GM18873 (cell line): Measurements from ENCODE around the gene GIMAP4.
"Not testable (repeated sequence)": the region's sequence is repeated elsewhere in the genome, so short reads cannot be mapped to it uniquely, and the experiment has no call there.

Source experiments
- ATAC-seq: cut with Tn5 transposase; IDR thresholded peaks from one replicate; pipeline ENCODE4 v1.9.1; 2021; ENCODE audit warnings: mild to moderate bottlenecking, moderate library complexity, moderate number of reproducible peaks; ENCODE audit not compliant: unreplicated experiment, low FRiP score

Gene GIMAP4

DNA sequence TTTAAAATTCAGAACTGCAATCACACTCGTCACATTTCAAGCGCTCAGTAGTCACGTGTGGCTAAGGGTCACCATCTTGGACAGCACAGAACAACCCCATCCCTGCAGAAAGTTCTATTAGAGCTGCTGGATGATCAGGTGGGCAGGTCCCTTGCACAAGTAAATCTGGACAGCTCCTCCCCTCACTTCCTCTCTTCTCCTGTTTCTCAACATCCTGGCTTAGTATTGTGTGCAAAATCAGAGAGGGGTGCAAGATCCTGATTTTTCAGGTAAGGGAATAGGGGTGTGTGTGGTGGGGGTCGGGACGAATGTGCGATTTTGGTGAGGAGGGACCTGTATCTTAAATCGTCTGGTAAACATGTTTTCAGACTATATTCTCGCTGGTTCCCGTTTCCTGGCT lies at the start of gene GIMAP4:
Gene GIMAP4, plus strand, starts transcription at position 222 of the 400 bp plus-strand sequence. CDS start 2,512 bp downstream, outside the sequence.
- no peak for ATAC-seq

- ATAC-seq, result no peak
Observed at GRCh38 chr7:150519310-150519709, 47.9 kb upstream of the GIMAP4 start.

GRCh38 chr7:150520145-150520544 lies 47.0 kb upstream of the GIMAP4 start:
- no peak for ATAC-seq

DNA sequence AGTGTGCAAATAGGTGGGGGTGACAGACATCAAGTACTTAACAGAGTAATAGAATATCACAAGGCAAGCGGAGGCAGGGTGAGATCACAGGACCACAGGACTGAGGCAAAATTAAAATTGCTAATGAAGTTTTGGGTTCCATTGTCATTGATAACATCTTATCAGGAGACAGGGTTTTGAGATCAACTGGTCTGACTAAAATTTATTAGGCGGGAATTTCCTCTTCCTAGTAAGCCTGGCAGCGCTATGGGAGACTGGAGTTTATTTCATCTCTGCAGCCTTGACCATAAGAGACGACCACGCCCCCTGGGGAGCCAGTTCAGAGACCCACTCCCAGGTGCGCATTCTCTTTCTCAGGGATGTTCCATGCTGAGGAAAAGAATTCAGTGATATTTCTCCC lies 44.3 kb upstream of the GIMAP4 start:
- not testable (repeated sequence) for ATAC-seq

DNA sequence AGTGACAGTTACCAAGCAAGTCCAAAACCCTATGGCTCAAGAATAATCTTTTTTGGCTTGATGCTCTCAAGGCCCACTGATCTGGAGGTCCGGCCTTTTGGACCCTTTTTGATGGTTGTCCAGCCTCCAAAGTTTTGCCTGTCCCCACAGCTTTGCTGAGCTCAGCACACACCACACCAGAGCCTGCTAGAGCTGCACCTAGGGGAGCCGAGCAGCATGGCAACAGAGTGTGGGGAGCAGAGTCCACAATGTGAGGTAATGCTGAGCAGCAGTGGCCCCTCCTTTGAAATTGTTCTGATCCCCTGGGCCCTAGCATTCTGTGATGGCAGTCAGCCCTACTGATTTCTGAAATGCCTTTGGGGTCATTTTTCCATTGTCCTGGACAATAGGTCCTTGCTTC lies 43.2 kb upstream of the GIMAP4 start:
- ATAC-seq, result no peak

DNA sequence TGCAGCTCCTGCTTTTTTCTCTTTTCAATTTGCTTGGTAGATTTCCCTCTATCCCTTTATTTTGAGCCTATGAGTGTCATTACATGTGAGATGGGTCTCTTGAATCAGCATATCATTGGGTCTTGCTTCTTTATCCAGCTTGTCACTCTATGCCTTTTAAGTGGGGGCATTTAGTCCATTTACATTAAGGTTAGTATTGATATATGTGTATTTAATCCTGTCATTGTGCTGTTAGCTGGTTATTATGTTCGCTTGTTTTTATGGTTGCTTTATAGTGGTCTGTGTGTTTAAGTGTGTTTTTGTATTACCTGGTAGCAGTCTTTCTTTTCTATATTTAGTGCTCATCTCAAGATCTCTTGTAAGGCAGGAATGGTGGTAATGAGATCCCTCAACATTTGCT lies 35.5 kb upstream of the GIMAP4 start:
- ATAC-seq, result no peak

DNA sequence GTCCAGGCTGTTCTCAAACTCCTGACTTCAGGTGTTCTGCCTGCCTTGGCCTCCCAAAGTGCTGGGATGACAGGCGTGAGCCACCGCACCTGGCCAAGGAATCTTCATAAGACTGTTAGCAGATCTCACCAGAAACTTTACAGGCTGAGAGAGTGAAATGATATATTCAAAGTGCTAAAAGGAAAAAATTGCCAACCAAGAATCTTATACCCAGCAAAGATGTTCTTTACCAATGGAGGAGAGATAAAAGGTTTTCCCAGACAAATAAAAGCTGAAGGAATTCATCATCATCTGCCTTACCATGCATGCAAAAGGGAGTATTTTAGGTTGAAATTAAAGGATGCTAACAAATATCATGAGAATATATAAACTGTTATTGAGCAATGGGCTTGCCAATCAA lies 28.9 kb upstream of the GIMAP4 start:
- no peak for ATAC-seq

DNA sequence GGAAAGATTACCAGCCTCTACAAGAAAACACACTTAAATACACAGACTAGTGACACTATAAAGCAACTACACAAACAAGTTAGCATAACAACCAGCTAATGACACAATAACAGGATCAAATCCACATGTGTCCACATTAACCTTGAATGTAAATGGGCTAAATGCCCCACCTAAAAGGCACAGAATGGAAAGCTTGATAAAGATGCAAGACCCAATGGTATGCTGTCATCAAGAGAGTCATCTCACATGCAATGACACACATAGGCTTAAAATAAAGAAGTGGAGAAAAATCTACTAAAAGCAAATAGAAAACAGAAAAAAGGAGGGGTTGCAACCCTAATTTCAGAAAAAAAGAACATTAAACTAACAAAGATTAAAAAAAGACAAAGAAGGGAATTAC lies 14.0 kb upstream of the GIMAP4 start:
- ATAC-seq, result no peak

- ATAC-seq, result no peak
Observed at GRCh38 chr7:150556521-150557138, 10.6 kb upstream of the GIMAP4 start.

DNA sequence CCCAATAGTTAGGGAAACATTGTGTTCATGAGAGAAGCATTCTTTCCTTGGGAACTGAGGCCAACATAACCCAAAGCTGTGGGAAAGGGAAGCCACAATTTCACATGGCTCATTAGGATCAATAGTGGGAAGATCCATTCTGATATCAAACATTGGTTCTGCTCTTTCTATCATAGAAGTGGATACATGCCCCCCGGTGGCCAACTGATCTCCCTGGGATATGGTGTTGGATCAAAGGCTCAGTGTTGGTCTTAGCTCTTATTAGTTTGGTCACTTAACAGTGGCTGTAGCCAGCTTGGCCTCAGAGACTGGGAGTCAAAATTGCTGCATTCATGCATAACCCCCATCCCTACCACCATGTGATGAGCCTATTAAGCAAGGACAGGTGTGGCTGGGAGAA lies 6.7 kb upstream of the GIMAP4 start:
- ATAC-seq, result no peak

- no peak for ATAC-seq
Observed at GRCh38 chr7:150562919-150563318, 4.3 kb upstream of the GIMAP4 start.

- ATAC-seq, result no peak
Observed at GRCh38 chr7:150564006-150564405, 3.2 kb upstream of the GIMAP4 start.

- no peak for ATAC-seq
Observed at GRCh38 chr7:150564566-150564965, 2.6 kb upstream of the GIMAP4 start.

DNA sequence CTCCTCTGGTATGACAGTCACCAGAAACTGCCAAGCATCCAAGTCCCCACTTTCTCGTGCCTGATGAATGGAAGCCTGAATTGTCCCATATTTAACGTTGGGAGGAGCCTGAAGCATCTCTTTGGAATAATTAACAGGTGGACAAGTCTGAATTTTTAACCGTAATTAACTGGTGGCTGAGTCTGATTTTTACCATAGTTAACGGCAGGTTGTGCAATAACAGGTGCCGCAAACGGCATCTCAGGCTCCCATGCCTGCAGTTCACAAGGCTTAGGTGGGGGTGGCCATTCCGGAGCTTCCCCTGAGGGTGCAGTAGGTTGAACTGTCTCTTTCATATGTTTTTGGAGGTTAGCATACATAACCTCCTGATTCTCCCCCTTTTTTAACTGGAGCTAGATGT lies 2.0 kb upstream of the GIMAP4 start:
- no peak for ATAC-seq

DNA sequence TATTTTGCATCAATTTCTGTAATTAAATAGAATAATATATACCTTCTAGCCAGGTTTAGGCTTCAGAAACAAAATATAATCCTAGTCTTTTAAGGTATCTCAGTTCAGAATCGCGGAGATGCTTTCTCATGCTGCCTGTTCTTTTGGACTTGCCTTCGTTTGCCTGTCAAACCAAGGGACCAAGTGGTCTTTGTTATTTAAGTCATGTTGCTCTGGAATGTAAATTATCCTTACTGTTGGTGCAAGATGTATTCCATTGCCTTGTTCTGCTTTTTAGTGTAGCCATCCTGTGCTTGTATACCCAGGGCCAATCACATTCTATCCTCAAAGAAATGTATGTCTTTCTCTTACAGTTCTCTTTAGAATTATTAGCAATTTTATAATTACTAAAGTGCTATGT lies 1.1 kb upstream of the GIMAP4 start:
- no peak for ATAC-seq

DNA sequence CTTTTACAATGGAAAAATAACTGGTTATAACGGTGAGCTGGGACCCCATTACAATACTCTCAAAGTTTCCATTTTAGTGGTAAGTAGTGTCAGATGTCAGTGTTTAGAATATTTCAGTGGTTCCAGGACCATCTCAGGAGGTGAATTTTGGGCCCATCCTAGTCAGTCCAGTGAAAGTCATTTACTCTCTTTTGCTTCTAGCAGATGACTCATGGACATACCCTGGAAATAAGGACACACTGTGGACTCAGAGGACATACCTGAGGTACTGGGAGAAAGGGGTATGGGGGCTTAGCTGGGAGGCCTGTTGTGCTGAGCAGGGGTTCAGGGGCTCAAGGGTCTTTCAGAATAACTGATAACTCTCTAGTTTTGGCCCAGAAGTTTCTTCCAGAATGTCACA lies 618 bp upstream of the GIMAP4 start:
- ATAC-seq, result no peak

DNA sequence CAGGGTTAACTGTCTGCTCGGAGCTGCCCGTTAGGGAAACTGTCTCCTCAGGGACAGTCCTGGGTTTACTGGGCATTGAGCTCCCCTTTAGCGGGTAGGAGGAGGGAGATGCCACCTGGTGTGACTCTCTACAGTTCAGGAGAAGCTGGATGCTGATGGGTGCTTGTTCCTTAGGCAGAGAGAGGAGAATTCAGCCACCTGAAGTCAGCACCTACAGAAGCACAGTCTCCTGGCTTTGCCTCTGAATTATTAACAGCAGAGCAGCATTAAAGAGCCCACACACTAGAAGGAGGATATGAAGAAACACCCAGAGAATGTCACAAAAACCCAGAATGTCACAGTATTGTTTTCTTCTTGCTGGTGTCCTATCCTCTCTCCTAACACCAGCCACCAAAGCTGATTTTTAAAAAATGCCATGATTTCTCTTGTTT lies 696 bp downstream of the GIMAP4 start:
- ATAC-seq, result no peak

DNA sequence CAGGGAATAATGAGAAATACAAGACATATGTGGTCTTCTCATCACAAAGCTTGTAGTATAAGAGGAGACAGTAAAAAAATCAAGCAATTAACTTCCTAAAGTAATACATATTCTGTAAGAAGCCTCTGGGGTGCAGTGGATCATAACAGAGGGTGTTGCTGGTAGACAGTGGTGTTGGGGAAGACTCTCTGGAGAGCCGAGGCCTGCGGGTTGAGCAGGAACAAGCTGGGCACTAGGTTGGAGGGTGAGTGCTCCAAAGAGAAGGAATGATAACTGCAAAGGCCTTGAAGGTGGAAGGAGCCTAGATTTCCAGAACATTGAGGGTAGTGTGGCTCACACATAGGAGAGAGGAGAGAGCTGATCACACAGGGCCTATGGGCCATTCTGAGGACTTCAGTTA lies 1.5 kb downstream of the GIMAP4 start:
- no peak for ATAC-seq

DNA sequence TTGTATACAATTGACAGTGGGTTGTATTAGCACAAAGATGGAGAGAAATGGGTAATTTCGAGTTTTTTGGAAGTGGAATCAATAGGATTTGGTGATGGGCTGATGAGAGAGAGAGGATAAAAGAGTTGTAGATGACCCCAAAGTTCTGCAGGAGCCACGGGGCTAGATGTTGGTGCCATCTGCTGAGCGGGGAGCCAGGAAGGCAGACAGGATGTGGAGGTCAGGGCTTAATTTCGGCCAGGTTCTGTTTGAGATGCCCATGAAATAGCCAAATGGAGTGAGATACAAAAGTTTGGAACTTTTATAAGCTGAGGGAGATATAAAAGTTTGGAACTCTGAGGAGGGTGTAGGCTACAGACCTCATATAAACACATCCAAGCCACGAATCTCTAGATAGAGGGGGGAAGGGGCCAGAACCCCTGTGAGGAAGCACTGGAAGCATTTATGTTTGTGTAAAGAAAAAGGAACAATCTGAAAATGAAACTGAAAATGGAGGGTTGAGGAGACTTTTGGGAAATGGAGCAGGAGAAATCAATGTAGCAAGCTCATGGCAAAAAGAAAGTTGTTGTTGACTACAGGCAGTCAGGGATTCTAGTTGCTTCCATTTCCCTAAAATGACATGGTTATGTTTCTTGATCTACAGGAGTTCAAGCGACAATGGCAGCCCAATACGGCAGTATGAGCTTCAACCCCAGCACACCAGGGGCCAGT lies 2.2 kb downstream of the GIMAP4 start:
- ATAC-seq, result no peak

GRCh38 chr7:150570556-150571465 lies 3.6 kb downstream of the GIMAP4 start:
- ATAC-seq, result no peak

DNA sequence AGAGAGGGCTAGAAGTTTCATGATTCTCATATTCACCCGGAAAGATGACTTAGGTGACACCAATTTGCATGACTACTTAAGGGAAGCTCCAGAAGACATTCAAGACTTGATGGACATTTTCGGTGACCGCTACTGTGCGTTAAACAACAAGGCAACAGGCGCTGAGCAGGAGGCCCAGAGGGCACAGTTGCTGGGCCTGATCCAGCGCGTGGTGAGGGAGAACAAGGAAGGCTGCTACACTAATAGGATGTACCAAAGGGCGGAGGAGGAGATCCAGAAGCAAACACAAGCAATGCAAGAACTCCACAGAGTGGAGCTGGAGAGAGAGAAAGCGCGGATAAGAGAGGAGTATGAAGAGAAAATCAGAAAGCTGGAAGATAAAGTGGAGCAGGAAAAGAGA lies 5.3 kb downstream of the GIMAP4 start:
- ATAC-seq, result no peak
